Measurements from ENCODE around the gene ABL1.
A peak's percentile ranks its signal among the peaks of the same experiment; 100 is the strongest.

The ABL1 gene

GRCh38 chr9:130835441-130836298 lies 616 bp downstream of the ABL1 start:
- no peaks in the 10 kb centered on the region for H3K9me3 ChIP-seq (ENCODE audit: control extremely low read depth in 1 of 5, control insufficient read depth in 4 of 5, insufficient read depth in 2 of 5, low read depth in 1 of 5, low read length in 4 of 5)
- under 1% methylated on average over 39 of the region's 44 CpGs for WGBS (ENCODE audit: insufficient coverage)
- no peaks in the 10 kb centered on the region for H3K27me3 ChIP-seq (replicated peaks in 2 of 5; ENCODE audit: control insufficient read depth in 4 of 5, insufficient read depth in 5 of 5, low read length in 4 of 5)
- POLR2A ChIA-PET: no interaction called here
- peaks cover 8 to 35% (median 19%) of the 10 kb centered on the region in 4 experiments for H3K4me1 ChIP-seq (ENCODE audit: control extremely low read depth in 1 of 4, control insufficient read depth in 4 of 4, insufficient read depth in 4 of 4, low read length in 3 of 4)
- CTCF ChIA-PET: interaction anchor here (1.0 kb wide), 1 partner anchor 11 kb away, joined by 6 read pairs; no protein-coding TSS in a partner anchor
- peak overlapping the region; percentile 70 to 82 for H3K27ac ChIP-seq (ENCODE audit: insufficient read depth in 1 of 2, low read depth in 1 of 2, low read length in 2 of 2, poor library complexity in 1 of 2, severe bottlenecking in 2 of 2)
- peak overlapping the region; percentile 60 to 89 (median 77) for H3K4me3 ChIP-seq (ENCODE audit: control insufficient read depth in 1 of 7, extremely low read depth in 1 of 7, insufficient read depth in 4 of 7, low read depth in 2 of 7, low read length in 6 of 7)
- DNase-seq: peak; percentile 39 to 74 (median 56)
- H3K36me3 ChIP-seq (ENCODE audit: control insufficient read depth in 4 of 4, insufficient read depth in 4 of 4, low read length in 3 of 4): peaks cover 0 to 2% (median 0%) of the 10 kb centered on the region in 4 experiments

GRCh38 chr9:130837002-130837511 lies 2.0 kb downstream of the ABL1 start:
- Histone ChIP-seq H3K4me1 (ENCODE audit: control extremely low read depth in 1 of 4, control insufficient read depth in 4 of 4, insufficient read depth in 4 of 4, low read length in 3 of 4) (peaks cover 8 to 35% (median 19%) of the 10 kb centered on the region in 4 experiments), H3K27me3 (replicated peaks in 2 of 5; ENCODE audit: control insufficient read depth in 4 of 5, insufficient read depth in 5 of 5, low read length in 4 of 5) (no peaks in the 10 kb centered on the region), H3K27ac (ENCODE audit: insufficient read depth in 1 of 2, low read depth in 1 of 2, low read length in 2 of 2, poor library complexity in 1 of 2, severe bottlenecking in 2 of 2) (no peak overlapping the region), H3K36me3 (ENCODE audit: control insufficient read depth in 4 of 4, insufficient read depth in 4 of 4, low read length in 3 of 4) (no peaks in the 10 kb centered on the region), H3K4me3 (ENCODE audit: control insufficient read depth in 1 of 7, extremely low read depth in 1 of 7, insufficient read depth in 4 of 7, low read depth in 2 of 7, low read length in 6 of 7) (no peak overlapping the region), H3K9me3 (ENCODE audit: control extremely low read depth in 1 of 5, control insufficient read depth in 4 of 5, insufficient read depth in 2 of 5, low read depth in 1 of 5, low read length in 4 of 5) (no peaks in the 10 kb centered on the region)
- ChIA-PET POLR2A (no interaction called here), CTCF (no interaction called here)
- 100% methylated on average over 4 of the region's 5 CpGs for WGBS (ENCODE audit: insufficient coverage)
- DNase-seq: no peak

- POLR2A ChIA-PET: no interaction called here
- Histone ChIP-seq H3K36me3 (ENCODE audit: control insufficient read depth in 4 of 4, insufficient read depth in 4 of 4, low read length in 3 of 4) (no peaks in the 10 kb centered on the region), H3K4me1 (ENCODE audit: control extremely low read depth in 1 of 4, control insufficient read depth in 4 of 4, insufficient read depth in 4 of 4, low read length in 3 of 4) (peaks cover 8 to 36% (median 19%) of the 10 kb centered on the region in 4 experiments), H3K27ac (ENCODE audit: insufficient read depth in 1 of 2, low read depth in 1 of 2, low read length in 2 of 2, poor library complexity in 1 of 2, severe bottlenecking in 2 of 2) (no peak overlapping the region), H3K9me3 (ENCODE audit: control extremely low read depth in 1 of 5, control insufficient read depth in 4 of 5, insufficient read depth in 2 of 5, low read depth in 1 of 5, low read length in 4 of 5) (no peaks in the 10 kb centered on the region), H3K4me3 (ENCODE audit: control insufficient read depth in 1 of 7, extremely low read depth in 1 of 7, insufficient read depth in 4 of 7, low read depth in 2 of 7, low read length in 6 of 7) (no peak overlapping the region), H3K27me3 (replicated peaks in 2 of 5; ENCODE audit: control insufficient read depth in 4 of 5, insufficient read depth in 5 of 5, low read length in 4 of 5) (no peaks in the 10 kb centered on the region)
- WGBS (ENCODE audit: insufficient coverage): 84% methylated on average over 3 of the region's 4 CpGs
- CTCF ChIA-PET: interaction anchor here (1.2 kb wide), 1 partner anchor 208 kb away, joined by 3 read pairs; no protein-coding TSS in a partner anchor
- no peak for DNase-seq
Measured at GRCh38 chr9:130837643-130838042, 2.6 kb downstream of the ABL1 start.

GRCh38 chr9:130839132-130840111 lies 4.4 kb downstream of the ABL1 start:
- no peaks in the 10 kb centered on the region for H3K36me3 ChIP-seq (ENCODE audit: control insufficient read depth in 4 of 4, insufficient read depth in 4 of 4, low read length in 3 of 4)
- ChIA-PET POLR2A (interaction anchor here (0.7 kb wide), 1 partner anchor 55 kb away, joined by 4 read pairs; no protein-coding TSS in a partner anchor), CTCF (interaction anchor here (0.9 to 2.4 kb wide), 7 partner anchors 9 to 73 kb away, joined by 3 to 7 read pairs (median 4); no protein-coding TSS in a partner anchor)
- H3K4me1 ChIP-seq (ENCODE audit: control extremely low read depth in 1 of 4, control insufficient read depth in 4 of 4, insufficient read depth in 4 of 4, low read length in 3 of 4): peaks cover 6 to 31% (median 15%) of the 10 kb centered on the region in 4 experiments
- no peak overlapping the region for H3K4me3 ChIP-seq (ENCODE audit: control insufficient read depth in 1 of 7, extremely low read depth in 1 of 7, insufficient read depth in 4 of 7, low read depth in 2 of 7, low read length in 6 of 7)
- H3K27me3 ChIP-seq (replicated peaks in 2 of 5; ENCODE audit: control insufficient read depth in 4 of 5, insufficient read depth in 5 of 5, low read length in 4 of 5): no peaks in the 10 kb centered on the region
- DNase-seq: no peak
- no peak overlapping the region for H3K27ac ChIP-seq (ENCODE audit: insufficient read depth in 1 of 2, low read depth in 1 of 2, low read length in 2 of 2, poor library complexity in 1 of 2, severe bottlenecking in 2 of 2)
- WGBS (ENCODE audit: insufficient coverage): 97% methylated on average over 7 of the region's 9 CpGs
- no peaks in the 10 kb centered on the region for H3K9me3 ChIP-seq (ENCODE audit: control extremely low read depth in 1 of 5, control insufficient read depth in 4 of 5, insufficient read depth in 2 of 5, low read depth in 1 of 5, low read length in 4 of 5)

- ChIA-PET POLR2A (no interaction called here), CTCF (interaction anchor here (1.5 kb wide), 1 partner anchor 73 kb away, joined by 5 read pairs; no protein-coding TSS in a partner anchor)
- 86% methylated on average over 2 of the region's 4 CpGs for WGBS (ENCODE audit: insufficient coverage)
- peaks cover 0 to 3% (median 1%) of the 10 kb centered on the region in 4 experiments for H3K36me3 ChIP-seq (ENCODE audit: control insufficient read depth in 4 of 4, insufficient read depth in 4 of 4, low read length in 3 of 4)
- peaks cover 0 to 12% (median 2%) of the 10 kb centered on the region in 4 experiments for H3K4me1 ChIP-seq (ENCODE audit: control extremely low read depth in 1 of 4, control insufficient read depth in 4 of 4, insufficient read depth in 4 of 4, low read length in 3 of 4)
- DNase-seq: no peak
- no peaks in the 10 kb centered on the region for H3K9me3 ChIP-seq (ENCODE audit: control extremely low read depth in 1 of 5, control insufficient read depth in 4 of 5, insufficient read depth in 2 of 5, low read depth in 1 of 5, low read length in 4 of 5)
- H3K27me3 ChIP-seq (replicated peaks in 2 of 5; ENCODE audit: control insufficient read depth in 4 of 5, insufficient read depth in 5 of 5, low read length in 4 of 5): no peaks in the 10 kb centered on the region
- no peak overlapping the region for H3K27ac ChIP-seq (ENCODE audit: insufficient read depth in 1 of 2, low read depth in 1 of 2, low read length in 2 of 2, poor library complexity in 1 of 2, severe bottlenecking in 2 of 2)
- H3K4me3 ChIP-seq (ENCODE audit: control insufficient read depth in 1 of 7, extremely low read depth in 1 of 7, insufficient read depth in 4 of 7, low read depth in 2 of 7, low read length in 6 of 7): no peak overlapping the region
Measured at GRCh38 chr9:130842545-130842944, 7.5 kb downstream of the ABL1 start.

GRCh38 chr9:130843049-130843908 lies 8.2 kb downstream of the ABL1 start:
- H3K27ac ChIP-seq (ENCODE audit: insufficient read depth in 1 of 2, low read depth in 1 of 2, low read length in 2 of 2, poor library complexity in 1 of 2, severe bottlenecking in 2 of 2): no peak overlapping the region

More at GRCh38 chr9:130843049-130843908, 8.2 kb downstream of the ABL1 start:
- CTCF ChIA-PET: interaction anchor here (1.5 kb wide), 1 partner anchor 73 kb away, joined by 5 read pairs; no protein-coding TSS in a partner anchor
- Histone ChIP-seq H3K36me3 (ENCODE audit: control insufficient read depth in 4 of 4, insufficient read depth in 4 of 4, low read length in 3 of 4) (peaks cover 0 to 3% (median 1%) of the 10 kb centered on the region in 4 experiments), H3K4me1 (ENCODE audit: control extremely low read depth in 1 of 4, control insufficient read depth in 4 of 4, insufficient read depth in 4 of 4, low read length in 3 of 4) (peaks cover 0 to 12% (median 2%) of the 10 kb centered on the region in 4 experiments), H3K27me3 (replicated peaks in 2 of 5; ENCODE audit: control insufficient read depth in 4 of 5, insufficient read depth in 5 of 5, low read length in 4 of 5) (no peaks in the 10 kb centered on the region), H3K9me3 (ENCODE audit: control extremely low read depth in 1 of 5, control insufficient read depth in 4 of 5, insufficient read depth in 2 of 5, low read depth in 1 of 5, low read length in 4 of 5) (no peaks in the 10 kb centered on the region), H3K4me3 (ENCODE audit: control insufficient read depth in 1 of 7, extremely low read depth in 1 of 7, insufficient read depth in 4 of 7, low read depth in 2 of 7, low read length in 6 of 7) (no peak overlapping the region)
- WGBS (ENCODE audit: insufficient coverage): 89% methylated on average over 9 of the region's 9 CpGs
- POLR2A ChIA-PET: interaction anchor here (0.6 kb wide), 1 partner anchor 20 kb away, joined by 3 read pairs; no protein-coding TSS in a partner anchor
- DNase-seq: no peak
